Brain microvascular endothelial cell (primary cell): Measurements from ENCODE around the gene CD14.
A peak's percentile ranks its signal among the peaks of the same experiment; 100 is the strongest.
"Not testable (repeated sequence)": the region's sequence is repeated elsewhere in the genome, so short reads cannot be mapped to it uniquely, and the experiment has no call there.

Experiments
- DNase-seq: peaks from one replicate; pipeline ENCODE4 v3.0.0-alpha.2; 2020
- H3K27ac ChIP-seq: fragments of 250-450 bp; sonication (Bioruptor Pico); 2 replicates; pipeline ENCODE4 v1.5.1; 2020; ENCODE audit warnings: mild to moderate bottlenecking, moderate library complexity
- H3K27me3 ChIP-seq: fragments of 250-450 bp; sonication (Bioruptor Pico); replicated peaks from 2 replicates; pipeline ENCODE4 v1.5.1; 2020; ENCODE audit warnings: mild to moderate bottlenecking
- H3K36me3 ChIP-seq: fragments of 250-450 bp; sonication (Bioruptor Pico); replicated peaks from 2 replicates; pipeline ENCODE4 v1.5.1; 2020; ENCODE audit warnings: mild to moderate bottlenecking
- H3K4me3 ChIP-seq: 2 replicates; pipeline ENCODE4 v1.5.1; 2011; ENCODE audit warnings: low read depth, mild to moderate bottlenecking, control low read depth, low read length, moderate library complexity
- in situ Hi-C: cut with HindIII; loops from 2 replicates; pipeline ENCODE4 v1.10.0; 2017; ENCODE audit warnings: low sequenced_read_pairs, low pct_ligation_motif_present
- TF ChIP-seq, protein P1 (sequence below): IDR thresholded peaks from 2 replicates; pipeline ENCODE4 v1.5.1; 2011; ENCODE audit warnings: low read depth, mild to moderate bottlenecking, moderate library complexity, low read length, control low read depth, inconsistent platforms; ENCODE audit errors: missing control alignments

CD14 gene

DNA sequence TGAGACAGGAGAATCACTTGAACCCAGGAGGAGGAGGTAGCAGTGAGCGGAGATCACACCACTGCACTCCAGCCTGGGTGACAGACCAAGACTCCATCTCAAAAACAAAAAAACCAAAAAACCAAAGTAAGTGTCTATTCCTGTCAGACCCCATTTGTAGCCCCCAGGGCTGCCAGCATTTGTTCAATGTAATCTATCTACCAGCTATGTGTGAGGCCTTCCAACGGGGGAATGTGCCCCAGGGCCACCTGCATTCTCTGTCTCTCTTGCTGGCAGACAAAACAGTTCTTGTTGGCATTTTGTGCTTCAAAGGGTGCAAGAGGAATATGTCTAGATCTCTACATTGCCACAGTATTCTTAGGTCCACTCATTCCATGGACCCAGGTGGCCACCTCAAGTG is 34.1 kb downstream of the CD14 start:
- in situ Hi-C loops, result no loop called here
- no peak overlapping the region for H3K27ac ChIP-seq
- H3K27me3 ChIP-seq, result no peaks in the 10 kb centered on the region
- no peaks in the 10 kb centered on the region for H3K36me3 ChIP-seq
- H3K4me3 ChIP-seq, result no peak overlapping the region
- no peak for DNase-seq
- TF ChIP-seq, protein P1, sequence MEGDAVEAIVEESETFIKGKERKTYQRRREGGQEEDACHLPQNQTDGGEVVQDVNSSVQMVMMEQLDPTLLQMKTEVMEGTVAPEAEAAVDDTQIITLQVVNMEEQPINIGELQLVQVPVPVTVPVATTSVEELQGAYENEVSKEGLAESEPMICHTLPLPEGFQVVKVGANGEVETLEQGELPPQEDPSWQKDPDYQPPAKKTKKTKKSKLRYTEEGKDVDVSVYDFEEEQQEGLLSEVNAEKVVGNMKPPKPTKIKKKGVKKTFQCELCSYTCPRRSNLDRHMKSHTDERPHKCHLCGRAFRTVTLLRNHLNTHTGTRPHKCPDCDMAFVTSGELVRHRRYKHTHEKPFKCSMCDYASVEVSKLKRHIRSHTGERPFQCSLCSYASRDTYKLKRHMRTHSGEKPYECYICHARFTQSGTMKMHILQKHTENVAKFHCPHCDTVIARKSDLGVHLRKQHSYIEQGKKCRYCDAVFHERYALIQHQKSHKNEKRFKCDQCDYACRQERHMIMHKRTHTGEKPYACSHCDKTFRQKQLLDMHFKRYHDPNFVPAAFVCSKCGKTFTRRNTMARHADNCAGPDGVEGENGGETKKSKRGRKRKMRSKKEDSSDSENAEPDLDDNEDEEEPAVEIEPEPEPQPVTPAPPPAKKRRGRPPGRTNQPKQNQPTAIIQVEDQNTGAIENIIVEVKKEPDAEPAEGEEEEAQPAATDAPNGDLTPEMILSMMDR, result no peak

DNA sequence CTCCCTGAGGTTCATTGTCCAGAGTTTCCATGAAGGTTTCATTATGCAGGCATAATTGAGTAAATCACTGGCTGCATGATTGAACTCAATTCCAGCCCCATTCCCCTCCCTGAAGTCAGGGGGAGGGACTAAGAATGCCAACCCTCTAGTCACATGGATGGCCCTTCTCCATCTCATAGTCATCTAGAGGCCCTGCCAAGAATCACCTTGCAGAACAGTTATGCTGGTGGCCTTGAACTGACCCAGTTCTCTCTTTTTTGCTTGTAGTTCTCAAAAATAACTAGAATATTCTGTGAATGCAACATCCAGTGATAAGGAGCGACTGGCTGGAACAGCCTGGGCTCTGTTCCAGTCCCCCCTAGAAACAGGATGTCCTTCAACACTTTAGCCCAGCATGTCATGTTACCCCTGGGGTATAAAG is 36.6 kb downstream of the CD14 start:
- DNase-seq, result no peak
- no peaks in the 10 kb centered on the region for H3K27me3 ChIP-seq
- H3K36me3 ChIP-seq, result no peaks in the 10 kb centered on the region
- no peak overlapping the region for H3K4me3 ChIP-seq
- TF ChIP-seq, protein P1, result no peak
- H3K27ac ChIP-seq, result no peak overlapping the region
- in situ Hi-C loops, result no loop called here

DNA sequence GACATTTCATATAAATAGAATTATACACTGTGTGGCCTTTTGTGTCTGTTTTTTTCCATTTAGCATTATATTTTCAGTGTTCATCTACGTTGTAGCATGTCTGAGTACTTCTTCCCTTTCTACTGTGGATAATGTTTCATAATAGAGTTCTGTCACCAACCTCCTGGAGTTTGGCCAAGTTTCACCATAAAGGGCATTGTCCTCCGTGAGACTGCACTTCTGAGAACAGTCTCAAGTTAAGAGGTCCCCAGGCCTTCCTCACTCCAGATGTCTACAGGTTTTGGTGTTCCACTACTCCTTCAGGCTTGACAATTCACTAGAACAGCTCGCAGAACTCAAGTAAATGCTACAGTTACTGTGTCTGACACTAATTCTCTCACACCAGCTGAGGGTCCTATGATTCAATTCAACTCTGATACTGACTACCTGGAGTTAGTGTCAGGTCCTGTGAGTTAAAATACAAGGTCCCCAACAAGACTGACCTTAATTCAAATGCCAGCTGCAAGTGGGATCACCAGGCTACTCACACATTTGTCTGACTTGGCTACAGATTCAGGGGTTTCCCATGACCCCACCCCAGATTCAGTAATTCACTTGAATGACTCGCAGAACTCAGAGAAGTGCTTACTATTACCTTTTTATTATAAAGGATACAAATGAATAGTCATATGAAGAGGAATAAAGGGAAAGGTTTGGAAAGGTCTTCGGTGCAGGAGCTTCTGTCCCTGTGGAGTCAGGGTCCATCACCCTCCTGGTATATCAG is 37.3 kb downstream of the CD14 start:
- H3K27ac ChIP-seq, result no peak overlapping the region
- in situ Hi-C loops, result no loop called here
- H3K27me3 ChIP-seq, result no peaks in the 10 kb centered on the region
- DNase-seq, result no peak
- no peaks in the 10 kb centered on the region for H3K36me3 ChIP-seq
- TF ChIP-seq, protein P1, result no peak
- H3K4me3 ChIP-seq, result no peak overlapping the region

DNA sequence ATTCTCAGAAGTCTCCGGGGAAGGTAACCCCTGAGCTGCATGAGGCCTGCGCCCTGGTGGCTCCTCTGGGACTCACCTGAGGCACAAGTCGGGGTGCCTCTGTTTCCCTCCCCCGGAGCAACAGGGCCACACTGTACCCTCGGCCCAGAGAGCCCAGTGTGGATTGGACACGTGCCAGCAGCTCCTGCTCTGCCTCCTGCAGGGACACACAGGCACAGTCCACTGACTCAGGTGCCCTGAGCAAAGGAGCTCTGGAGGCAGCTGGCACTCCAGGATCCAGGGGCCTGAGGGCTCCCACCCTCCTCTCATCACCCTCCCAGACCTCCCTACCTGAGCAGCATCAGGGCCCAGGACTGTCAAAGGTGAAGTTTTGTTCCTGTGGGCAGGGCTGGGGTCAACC is 38.8 kb downstream of the CD14 start:
- TF ChIP-seq, protein P1, result no peak
- no peaks in the 10 kb centered on the region for H3K36me3 ChIP-seq
- in situ Hi-C loops, result no loop called here

DNA sequence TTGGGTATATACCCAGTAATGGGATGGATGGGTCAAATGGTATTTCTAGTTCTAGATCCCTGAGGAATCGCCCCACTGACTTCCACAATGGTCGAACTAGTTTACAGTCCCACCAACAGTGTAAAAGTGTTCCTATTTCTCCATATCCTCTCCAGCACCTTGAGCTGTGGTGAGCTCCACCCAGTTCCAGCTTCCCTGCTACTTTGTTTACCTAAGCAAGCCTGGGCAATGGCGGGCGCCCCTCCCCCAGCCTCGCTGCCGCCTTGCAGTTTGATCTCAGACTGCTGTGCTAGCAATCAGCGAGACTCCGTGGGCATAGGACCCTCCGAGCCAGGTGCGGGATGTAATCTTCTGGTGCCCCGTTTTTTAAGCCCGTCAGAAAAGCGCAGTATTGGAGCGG is 39.9 kb downstream of the CD14 start:
- in situ Hi-C loops, H3K27me3 ChIP-seq, H3K4me3 ChIP-seq, DNase-seq, H3K27ac ChIP-seq, H3K36me3 ChIP-seq: not testable (repeated sequence)

More for the DNA sequence above, 38.8 kb downstream of the CD14 start:
- no peak overlapping the region for H3K4me3 ChIP-seq
- no peak for DNase-seq
- H3K27ac ChIP-seq, result no peak overlapping the region
- H3K27me3 ChIP-seq, result no peaks in the 10 kb centered on the region

DNA sequence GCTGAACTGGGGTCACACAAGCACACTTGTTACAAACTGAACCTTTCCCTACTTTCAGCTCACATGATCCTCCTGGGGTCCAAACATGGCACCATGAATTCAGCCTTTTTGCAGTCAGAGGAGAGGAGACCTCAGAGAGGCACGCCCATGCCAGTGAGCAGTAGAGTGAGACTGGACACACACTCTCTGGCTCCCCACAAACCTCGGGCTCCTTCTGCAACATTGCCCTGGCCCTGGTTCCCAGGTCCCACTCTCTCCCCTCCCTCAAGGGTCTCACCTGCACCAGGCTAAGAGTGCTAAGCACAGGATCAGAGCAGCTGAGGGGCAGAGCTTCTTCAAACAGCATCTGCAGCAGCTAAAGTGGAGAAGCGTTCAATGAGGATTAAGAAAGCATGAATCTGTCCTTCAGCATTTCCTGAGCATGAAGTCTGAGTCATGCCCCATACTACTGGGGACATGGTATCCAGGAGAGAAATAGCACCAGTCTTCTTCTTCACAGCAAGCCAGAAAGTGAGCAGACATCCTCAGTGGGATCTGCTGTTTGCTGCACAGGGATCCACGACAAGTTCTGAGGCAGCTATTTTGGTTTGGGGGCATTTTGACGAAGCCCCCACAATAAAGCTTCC is 41.1 kb downstream of the CD14 start:
- in situ Hi-C loops, result no loop called here

More for the DNA sequence above, 41.1 kb downstream of the CD14 start:
- Histone ChIP-seq H3K27ac (no peak overlapping the region), H3K36me3 (no peaks in the 10 kb centered on the region), H3K27me3 (no peaks in the 10 kb centered on the region), H3K4me3 (no peak overlapping the region)
- peak; percentile 60 for DNase-seq
- TF ChIP-seq, protein P1, result no peak
